ENCODE data around the gene SRRM4. TPM values are rescaled to one million over a fixed set of nuclear protein-coding genes. Genes with fewer than 3 reads are reported as not detected.
A peak's percentile ranks its signal among the peaks of the same experiment; 100 is the strongest.

The SRRM4 gene
- total RNA-seq, 4 donors from 2014 or later, result not detected

DNA sequence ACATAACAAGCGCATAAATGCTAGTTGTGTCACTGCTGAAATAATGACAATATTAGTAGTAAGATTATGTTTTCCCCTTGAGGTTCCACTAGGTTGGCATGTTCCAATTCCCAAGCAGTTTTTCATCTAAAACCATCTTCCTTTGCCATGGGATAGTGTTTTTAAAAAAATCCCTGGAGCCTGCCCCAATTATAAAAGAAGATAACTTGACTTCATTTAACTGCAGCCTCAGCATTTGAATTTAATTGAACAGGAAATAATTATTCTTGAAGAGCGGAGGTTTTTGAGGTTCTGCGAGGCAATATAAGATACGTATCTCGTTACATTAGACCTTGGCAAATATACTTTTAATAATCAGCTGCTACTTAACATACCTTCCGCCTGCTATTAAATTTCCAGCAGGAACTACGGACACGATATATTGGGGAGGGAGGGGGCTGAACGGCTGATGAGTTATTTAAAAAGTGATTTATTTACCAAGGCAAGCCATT is 132.2 kb downstream of the SRRM4 start:
- Histone ChIP-seq H3K36me3 (no peaks in the 10 kb centered on the region), H3K27ac (no peak overlapping the region), H3K9me3 (no peaks in the 10 kb centered on the region), H3K4me1 (no peaks in the 10 kb centered on the region), H3K27me3 (peaks cover 3% of the 10 kb centered on the region), H3K4me3 (no peak overlapping the region)
- DNase-seq (ENCODE audit: low spot score in 2 of 2), result no peak
- TF ChIP-seq POLR2AphosphoS5 (IDR thresholded peaks at IDR 0.05), result no peak
- no peak for TF ChIP-seq CTCF (IDR thresholded peaks at IDR 0.05)
- TF ChIP-seq POLR2A (IDR thresholded peaks at IDR 0.05), result no peak
- no peak for TF ChIP-seq EP300 (IDR thresholded peaks at IDR 0.05)
- 51% methylated on average over 9 of the region's 9 CpGs for WGBS

- Histone ChIP-seq H3K27me3 (peaks cover 3% of the 10 kb centered on the region), H3K27ac (no peak overlapping the region), H3K36me3 (no peaks in the 10 kb centered on the region), H3K4me3 (no peak overlapping the region), H3K9me3 (no peaks in the 10 kb centered on the region), H3K4me1 (no peaks in the 10 kb centered on the region)
- DNase-seq (ENCODE audit: low spot score in 2 of 2), result no peak
- 81% methylated on average over 3 of the region's 3 CpGs for WGBS
- TF ChIP-seq CTCF (IDR thresholded peaks at IDR 0.05) (no peak), POLR2A (IDR thresholded peaks at IDR 0.05) (no peak), EP300 (IDR thresholded peaks at IDR 0.05) (no peak), POLR2AphosphoS5 (IDR thresholded peaks at IDR 0.05) (no peak)
Observed at GRCh38 chr12:119114294-119114693, 133.0 kb downstream of the SRRM4 start.

GRCh38 chr12:119115296-119115905 is 134.1 kb downstream of the SRRM4 start:
- peaks cover 3% of the 10 kb centered on the region for H3K27me3 ChIP-seq
- no peaks in the 10 kb centered on the region for H3K36me3 ChIP-seq
- no peak overlapping the region for H3K4me3 ChIP-seq
- H3K4me1 ChIP-seq, result no peaks in the 10 kb centered on the region
- no peak for TF ChIP-seq EP300 (IDR thresholded peaks at IDR 0.05)
- peak; percentile 62 to 81 for TF ChIP-seq CTCF (IDR thresholded peaks at IDR 0.05)
- TF ChIP-seq POLR2A (IDR thresholded peaks at IDR 0.05), result no peak
- no peak overlapping the region for H3K27ac ChIP-seq
- H3K9me3 ChIP-seq, result no peaks in the 10 kb centered on the region
- no peak for DNase-seq (ENCODE audit: low spot score in 2 of 2)
- 24% methylated on average over 2 of the region's 2 CpGs for WGBS

DNA sequence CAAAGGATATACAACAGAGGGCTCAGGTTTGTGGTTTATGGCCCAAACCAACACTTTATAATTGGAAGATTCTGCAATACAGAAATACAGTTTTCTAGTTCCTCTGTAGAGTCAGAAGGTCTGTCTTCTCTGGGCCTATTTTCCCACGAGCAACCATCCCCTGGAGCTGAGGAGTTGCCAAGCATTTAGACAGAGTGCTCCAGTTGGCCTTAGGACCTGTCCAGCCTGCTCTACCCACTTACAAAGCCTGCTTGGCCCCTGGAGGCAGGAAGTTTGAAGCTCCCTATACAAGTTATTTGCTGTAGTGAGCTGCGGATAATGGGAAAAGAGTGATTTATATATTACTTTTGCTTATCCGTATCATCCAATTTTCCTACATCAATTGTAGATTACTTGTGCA is 136.6 kb downstream of the SRRM4 start:
- no peak for DNase-seq (ENCODE audit: low spot score in 2 of 2)
- no peaks in the 10 kb centered on the region for H3K36me3 ChIP-seq
- no peaks in the 10 kb centered on the region for H3K4me1 ChIP-seq
- TF ChIP-seq POLR2A (IDR thresholded peaks at IDR 0.05) (no peak), POLR2AphosphoS5 (IDR thresholded peaks at IDR 0.05) (no peak), EP300 (IDR thresholded peaks at IDR 0.05) (no peak), CTCF (IDR thresholded peaks at IDR 0.05) (no peak)
- peaks cover 9% of the 10 kb centered on the region for H3K27me3 ChIP-seq
- no peak overlapping the region for H3K27ac ChIP-seq
- no peaks in the 10 kb centered on the region for H3K9me3 ChIP-seq
- WGBS, result 60% methylated on average over 3 of the region's 3 CpGs
- no peak overlapping the region for H3K4me3 ChIP-seq

- TF ChIP-seq POLR2AphosphoS5 (IDR thresholded peaks at IDR 0.05), result no peak
- Histone ChIP-seq H3K36me3 (no peaks in the 10 kb centered on the region), H3K4me1 (no peaks in the 10 kb centered on the region), H3K27ac (no peak overlapping the region), H3K27me3 (peaks cover 9% of the 10 kb centered on the region), H3K4me3 (no peak overlapping the region), H3K9me3 (no peaks in the 10 kb centered on the region)
- WGBS, result 64% methylated on average over 3 of the region's 3 CpGs
- DNase-seq (ENCODE audit: low spot score in 2 of 2), result no peak
Observed at GRCh38 chr12:119118625-119119024, 137.3 kb downstream of the SRRM4 start.

DNA sequence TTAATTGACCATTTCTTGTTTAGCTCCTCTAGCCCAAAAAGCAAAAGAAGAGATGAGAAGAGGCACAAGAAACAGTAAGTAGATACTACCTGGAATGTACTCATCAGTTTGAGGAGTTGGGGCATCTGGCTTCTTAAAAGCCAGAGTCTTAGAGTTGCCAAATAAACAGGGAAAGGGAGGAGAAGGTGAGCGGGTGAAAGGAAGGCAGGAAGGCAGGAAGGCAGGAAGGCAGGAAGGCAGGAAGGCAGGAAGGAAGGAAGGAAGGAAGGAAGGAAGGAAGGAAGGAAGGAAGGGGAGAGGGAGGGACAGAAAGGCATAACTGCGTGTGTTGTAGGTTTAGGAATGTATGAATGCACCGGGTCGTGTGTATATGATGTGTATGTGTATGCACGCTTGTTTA is 140.7 kb downstream of the SRRM4 start:
- H3K9me3 ChIP-seq, result no peaks in the 10 kb centered on the region
- H3K27me3 ChIP-seq, result peaks cover 6% of the 10 kb centered on the region
- TF ChIP-seq POLR2AphosphoS5 (IDR thresholded peaks at IDR 0.05) (no peak), CTCF (IDR thresholded peaks at IDR 0.05) (no peak), POLR2A (IDR thresholded peaks at IDR 0.05) (no peak), EP300 (IDR thresholded peaks at IDR 0.05) (no peak)
- H3K27ac ChIP-seq, result no peak overlapping the region
- H3K4me1 ChIP-seq, result no peaks in the 10 kb centered on the region
- no peak for DNase-seq (ENCODE audit: low spot score in 2 of 2)
- H3K4me3 ChIP-seq, result no peak overlapping the region
- WGBS, result 69% methylated on average over 5 of the region's 5 CpGs
- no peaks in the 10 kb centered on the region for H3K36me3 ChIP-seq
